Measurements from ENCODE around the gene FBXO31. TPM values are rescaled to one million over a fixed set of nuclear protein-coding genes. Genes with fewer than 3 reads are reported as not detected.

The FBXO31 gene
- total RNA-seq, 1 experiment from 2014 or later, result 53.9 TPM

DNA sequence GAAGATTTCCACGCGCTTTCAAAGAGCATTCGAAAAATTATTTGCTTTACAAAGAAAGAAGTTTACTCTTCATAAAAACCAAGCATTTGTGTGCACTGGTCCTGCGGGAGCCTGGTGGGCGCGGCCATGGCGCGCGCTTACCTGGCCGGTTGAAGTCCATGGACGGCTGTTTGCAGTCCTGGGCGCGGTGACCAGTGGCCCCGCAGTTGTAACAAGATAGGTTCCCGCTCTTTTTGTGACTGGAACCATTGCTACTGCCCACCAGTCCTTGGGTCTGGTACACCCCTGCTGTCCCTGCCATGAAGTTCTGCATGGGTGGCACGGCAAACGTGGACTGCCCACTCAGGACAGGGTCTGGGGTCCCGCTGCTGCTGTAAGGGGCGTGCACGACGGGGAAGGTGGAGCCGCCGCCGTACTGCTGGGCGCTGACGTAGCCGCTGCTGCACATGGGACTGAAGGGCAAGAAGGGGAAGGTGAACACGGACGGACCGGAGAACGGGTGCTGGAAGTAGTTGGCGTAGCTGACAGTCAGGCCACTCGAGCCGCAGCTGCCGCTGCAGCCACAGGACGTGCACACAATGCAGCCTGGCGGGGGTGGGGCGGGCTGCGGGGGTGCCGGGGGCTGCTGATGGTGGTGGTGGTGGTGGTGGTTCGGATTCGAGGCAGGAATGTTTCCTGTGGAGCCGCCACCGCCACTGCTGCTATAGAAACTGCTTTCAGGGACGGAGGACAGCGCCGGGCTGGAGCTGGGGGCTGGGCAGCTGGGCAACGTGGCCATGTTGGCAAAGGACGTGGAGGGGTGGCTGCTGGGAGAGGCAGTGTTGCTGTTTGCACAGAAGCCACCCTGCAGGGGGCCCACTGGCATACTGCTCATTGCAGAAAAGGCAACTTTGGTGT, 28.0 kb upstream of the FBXO31 start:
- CTCF ChIA-PET, result interaction anchor here (1.2 kb wide), 1 partner anchor 225 kb away, joined by 7 read pairs; no protein-coding TSS in a partner anchor
- Mint-ChIP-seq H3K4me3 (ENCODE audit: unreplicated experiment) (no peak overlapping the region), H3K4me1 (ENCODE audit: insufficient read depth, unreplicated experiment) (peaks cover 14% of the 10 kb centered on the region), H3K27ac (ENCODE audit: low read depth, unreplicated experiment) (no peak overlapping the region), H3K9me3 (ENCODE audit: unreplicated experiment) (no peaks in the 10 kb centered on the region), H3K36me3 (ENCODE audit: insufficient read depth, unreplicated experiment) (peaks cover 73% of the 10 kb centered on the region), H3K27me3 (ENCODE audit: insufficient read depth, unreplicated experiment) (no peaks in the 10 kb centered on the region)
- BruUV-seq (replicated peaks), result no TSS peak
- DNase-seq (ENCODE audit: unreplicated experiment), result no peak
- TF ChIP-seq, protein P1, sequence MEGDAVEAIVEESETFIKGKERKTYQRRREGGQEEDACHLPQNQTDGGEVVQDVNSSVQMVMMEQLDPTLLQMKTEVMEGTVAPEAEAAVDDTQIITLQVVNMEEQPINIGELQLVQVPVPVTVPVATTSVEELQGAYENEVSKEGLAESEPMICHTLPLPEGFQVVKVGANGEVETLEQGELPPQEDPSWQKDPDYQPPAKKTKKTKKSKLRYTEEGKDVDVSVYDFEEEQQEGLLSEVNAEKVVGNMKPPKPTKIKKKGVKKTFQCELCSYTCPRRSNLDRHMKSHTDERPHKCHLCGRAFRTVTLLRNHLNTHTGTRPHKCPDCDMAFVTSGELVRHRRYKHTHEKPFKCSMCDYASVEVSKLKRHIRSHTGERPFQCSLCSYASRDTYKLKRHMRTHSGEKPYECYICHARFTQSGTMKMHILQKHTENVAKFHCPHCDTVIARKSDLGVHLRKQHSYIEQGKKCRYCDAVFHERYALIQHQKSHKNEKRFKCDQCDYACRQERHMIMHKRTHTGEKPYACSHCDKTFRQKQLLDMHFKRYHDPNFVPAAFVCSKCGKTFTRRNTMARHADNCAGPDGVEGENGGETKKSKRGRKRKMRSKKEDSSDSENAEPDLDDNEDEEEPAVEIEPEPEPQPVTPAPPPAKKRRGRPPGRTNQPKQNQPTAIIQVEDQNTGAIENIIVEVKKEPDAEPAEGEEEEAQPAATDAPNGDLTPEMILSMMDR (IDR thresholded peaks at IDR 0.05; ENCODE audit: unreplicated experiment), result no peak
- POLR2A ChIA-PET, result interaction anchor here (0.6 kb wide), 1 partner anchor 21 kb away, joined by 3 read pairs; no protein-coding TSS in a partner anchor
- intact Hi-C loops (cut with micrococcal nuclease), result no loop called here

DNA sequence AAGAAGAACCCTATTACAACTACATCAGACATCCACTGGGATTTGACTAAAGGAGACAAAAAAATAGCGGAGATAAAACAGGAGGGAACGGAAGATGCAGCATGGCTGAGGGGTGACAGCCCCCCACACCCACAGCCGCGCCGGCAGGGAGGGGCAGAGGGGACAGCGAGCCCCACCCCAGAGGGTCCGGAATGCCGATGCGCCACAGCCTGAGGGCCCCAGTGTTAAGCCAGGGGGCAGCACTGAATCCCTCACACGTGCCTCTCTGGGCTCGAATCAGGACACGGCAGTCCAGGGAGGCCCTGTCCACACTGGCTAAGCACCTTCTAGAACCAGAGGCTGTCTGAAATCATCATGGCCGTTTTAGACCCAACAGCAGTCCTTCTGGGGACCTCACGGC, 27.4 kb upstream of the FBXO31 start:
- no peaks in the 10 kb centered on the region for H3K27me3 Mint-ChIP-seq (ENCODE audit: insufficient read depth, unreplicated experiment)
- no peak for DNase-seq (ENCODE audit: unreplicated experiment)
- no peaks in the 10 kb centered on the region for H3K9me3 Mint-ChIP-seq (ENCODE audit: unreplicated experiment)
- BruUV-seq (replicated peaks), result no TSS peak
- peaks cover 73% of the 10 kb centered on the region for H3K36me3 Mint-ChIP-seq (ENCODE audit: insufficient read depth, unreplicated experiment)
- peak overlapping the region; percentile 35 for H3K27ac Mint-ChIP-seq (ENCODE audit: low read depth, unreplicated experiment)
- ChIA-PET CTCF (interaction anchor here (2.5 kb wide), 1 partner anchor 225 kb away, joined by 10 read pairs; no protein-coding TSS in a partner anchor), POLR2A (no interaction called here)
- TF ChIP-seq, protein P1 (IDR thresholded peaks at IDR 0.05; ENCODE audit: unreplicated experiment), result no peak
- H3K4me1 Mint-ChIP-seq (ENCODE audit: insufficient read depth, unreplicated experiment), result peaks cover 14% of the 10 kb centered on the region
- H3K4me3 Mint-ChIP-seq (ENCODE audit: unreplicated experiment), result no peak overlapping the region
- intact Hi-C loops (cut with micrococcal nuclease), result no loop called here

DNA sequence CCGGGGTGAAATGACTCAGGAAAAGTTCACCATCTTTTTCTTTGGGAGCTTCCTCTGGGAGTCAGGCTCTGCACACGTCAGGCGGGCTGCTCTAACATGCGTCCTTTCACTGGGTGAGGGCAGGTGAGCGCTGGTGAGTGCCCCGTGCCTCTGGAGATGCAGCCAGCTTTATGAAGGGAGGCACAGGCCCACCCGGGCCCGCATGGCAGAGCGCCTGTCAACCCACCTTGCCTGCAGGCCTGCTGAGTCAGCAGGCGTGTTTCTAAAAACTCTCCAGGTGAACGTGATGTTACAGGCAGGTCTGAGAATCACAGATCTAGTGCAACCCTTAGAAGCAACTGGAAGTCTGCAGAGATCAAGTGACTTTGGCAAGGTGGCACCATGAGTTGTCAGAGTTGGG, 27.0 kb upstream of the FBXO31 start:
- peaks cover 14% of the 10 kb centered on the region for H3K4me1 Mint-ChIP-seq (ENCODE audit: insufficient read depth, unreplicated experiment)
- peaks cover 73% of the 10 kb centered on the region for H3K36me3 Mint-ChIP-seq (ENCODE audit: insufficient read depth, unreplicated experiment)
- DNase-seq (ENCODE audit: unreplicated experiment), result no peak
- no TSS peak for BruUV-seq (replicated peaks)
- TF ChIP-seq, protein P1 (IDR thresholded peaks at IDR 0.05; ENCODE audit: unreplicated experiment), result no peak
- POLR2A ChIA-PET, result no interaction called here
- CTCF ChIA-PET, result interaction anchor here (2.5 kb wide), 1 partner anchor 226 kb away, joined by 10 read pairs; no protein-coding TSS in a partner anchor
- no peaks in the 10 kb centered on the region for H3K9me3 Mint-ChIP-seq (ENCODE audit: unreplicated experiment)
- no peak overlapping the region for H3K4me3 Mint-ChIP-seq (ENCODE audit: unreplicated experiment)
- no peaks in the 10 kb centered on the region for H3K27me3 Mint-ChIP-seq (ENCODE audit: insufficient read depth, unreplicated experiment)
- peak overlapping the region; percentile 35 for H3K27ac Mint-ChIP-seq (ENCODE audit: low read depth, unreplicated experiment)
- intact Hi-C loops (cut with micrococcal nuclease), result no loop called here

DNA sequence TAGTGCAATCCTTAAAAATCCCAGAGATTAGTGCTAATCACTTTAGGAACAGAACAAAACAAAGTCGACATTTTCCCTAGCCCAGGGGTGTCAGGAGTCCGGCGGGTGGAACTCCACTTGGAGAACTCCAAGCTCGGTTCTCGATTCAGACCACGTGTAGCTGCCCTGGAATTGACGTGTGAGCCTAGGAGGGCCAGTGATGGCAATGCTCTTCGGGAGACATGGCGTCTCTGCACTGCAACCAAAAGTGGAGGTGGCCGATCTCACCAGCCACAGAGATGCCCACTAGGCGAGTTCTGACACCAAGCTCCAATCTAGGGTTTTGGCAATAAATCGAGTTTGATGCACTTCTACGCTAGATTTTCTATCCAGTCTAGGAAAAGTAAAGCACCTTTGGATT, 26.2 kb upstream of the FBXO31 start:
- H3K27ac Mint-ChIP-seq (ENCODE audit: low read depth, unreplicated experiment), result no peak overlapping the region
- H3K36me3 Mint-ChIP-seq (ENCODE audit: insufficient read depth, unreplicated experiment), result peaks cover 78% of the 10 kb centered on the region
- DNase-seq (ENCODE audit: unreplicated experiment), result no peak
- peaks cover 14% of the 10 kb centered on the region for H3K4me1 Mint-ChIP-seq (ENCODE audit: insufficient read depth, unreplicated experiment)
- ChIA-PET POLR2A (interaction anchor here (0.6 to 1.0 kb wide), 2 partner anchors 22 to 30 kb away, joined by 4 to 6 read pairs; no protein-coding TSS in a partner anchor), CTCF (interaction anchor here (0.6 to 2.5 kb wide), 2 partner anchors 13 to 226 kb away, joined by 3 to 10 read pairs; no protein-coding TSS in a partner anchor)
- H3K27me3 Mint-ChIP-seq (ENCODE audit: insufficient read depth, unreplicated experiment), result no peaks in the 10 kb centered on the region
- TF ChIP-seq, protein P1 (IDR thresholded peaks at IDR 0.05; ENCODE audit: unreplicated experiment), result no peak
- intact Hi-C loops (cut with micrococcal nuclease), result loop anchor here (10.0 kb wide), 1 partner anchor 845 kb away; the partner anchor contains the start of gene FOXC2
- TSS peak; percentile 3 for BruUV-seq (replicated peaks)
- no peak overlapping the region for H3K4me3 Mint-ChIP-seq (ENCODE audit: unreplicated experiment)
- H3K9me3 Mint-ChIP-seq (ENCODE audit: unreplicated experiment), result no peaks in the 10 kb centered on the region
